Glutamatergic neuron (in vitro differentiated cells): ENCODE results near the gene NEGR1. TPM values are rescaled to one million over a fixed set of nuclear protein-coding genes. Genes with fewer than 3 reads are reported as not detected.
"Not testable (repeated sequence)": the region's sequence is repeated elsewhere in the genome, so short reads cannot be mapped to it uniquely, and the experiment has no call there.

Experiments used
- DNase-seq: peaks from one replicate; pipeline ENCODE4 v3.0.0; 2022
- H3K27ac Mint-ChIP-seq: one replicate; pipeline ENCODE4 v1.8.0; 2020; ENCODE audit warnings: mild to moderate bottlenecking, mixed read lengths, inconsistent platforms; ENCODE audit not compliant: unreplicated experiment
- H3K27me3 Mint-ChIP-seq: one replicate; pipeline ENCODE4 v1.8.0; 2020; ENCODE audit warnings: mild to moderate bottlenecking, moderate library complexity, mixed read lengths, inconsistent platforms; ENCODE audit not compliant: unreplicated experiment
- H3K36me3 Mint-ChIP-seq: one replicate; pipeline ENCODE4 v1.8.0; 2020; ENCODE audit warnings: mild to moderate bottlenecking, mixed read lengths, inconsistent platforms; ENCODE audit not compliant: unreplicated experiment
- H3K4me1 Mint-ChIP-seq: one replicate; pipeline ENCODE4 v1.8.0; 2020; ENCODE audit warnings: mild to moderate bottlenecking, low read depth, mixed read lengths, inconsistent platforms; ENCODE audit not compliant: unreplicated experiment
- H3K4me3 Mint-ChIP-seq: one replicate; pipeline ENCODE4 v1.8.0; 2020; ENCODE audit warnings: mild to moderate bottlenecking, mixed read lengths, inconsistent platforms; ENCODE audit not compliant: unreplicated experiment
- H3K9me3 Mint-ChIP-seq: one replicate; pipeline ENCODE4 v1.8.0; 2020; ENCODE audit warnings: mild to moderate bottlenecking, moderate library complexity, mixed read lengths, inconsistent platforms; ENCODE audit not compliant: unreplicated experiment
- CTCF ChIP-seq: fragments of 200-600 bp; sonication (generic); IDR thresholded peaks from one replicate; pipeline ENCODE4 v1.5.0; 2021; ENCODE audit not compliant: partially characterized antibody, unreplicated experiment
- total RNA-seq: library from RNA; stranded (reverse); fragmentation: NEBNext Ultra II Directional; extraction: Animal tissue kit (Norgen Biotek cat#: 25700); gene quantifications from one replicate; pipeline ENCODE4 v1.2.1, GENCODE V29; 2021; ENCODE audit not compliant: unreplicated experiment

The NEGR1 gene
- total RNA-seq, 1 donor from 2014 or later = 0.51 TPM

GRCh38 chr1:72241397-72241796 lies 40.9 kb downstream of the NEGR1 start:
- Mint-ChIP-seq H3K9me3 (no peaks in the 10 kb centered on the region), H3K36me3 (no peaks in the 10 kb centered on the region), H3K27me3 (peaks cover 1% of the 10 kb centered on the region), H3K4me1 (no peaks in the 10 kb centered on the region), H3K4me3 (no peak overlapping the region), H3K27ac (no peak overlapping the region)
- TF ChIP-seq CTCF = no peak
- DNase-seq = no peak

GRCh38 chr1:72235931-72236330 lies 46.4 kb downstream of the NEGR1 start:
- H3K27me3 Mint-ChIP-seq, H3K27ac Mint-ChIP-seq, H3K4me1 Mint-ChIP-seq, H3K9me3 Mint-ChIP-seq, H3K36me3 Mint-ChIP-seq, DNase-seq, H3K4me3 Mint-ChIP-seq: not testable (repeated sequence)

- Mint-ChIP-seq H3K36me3 (no peaks in the 10 kb centered on the region), H3K4me3 (no peak overlapping the region), H3K27ac (no peak overlapping the region), H3K9me3 (no peaks in the 10 kb centered on the region), H3K4me1 (no peaks in the 10 kb centered on the region), H3K27me3 (no peaks in the 10 kb centered on the region)
- DNase-seq = no peak
- TF ChIP-seq CTCF = no peak
Measured at GRCh38 chr1:72235062-72235461, 47.3 kb downstream of the NEGR1 start.

- Mint-ChIP-seq H3K9me3 (no peaks in the 10 kb centered on the region), H3K4me3 (no peak overlapping the region)
- DNase-seq = no peak
Measured at GRCh38 chr1:72230746-72231145, 51.6 kb downstream of the NEGR1 start.

GRCh38 chr1:72229893-72230292 lies 52.4 kb downstream of the NEGR1 start:
- Mint-ChIP-seq H3K27ac (no peak overlapping the region), H3K27me3 (no peaks in the 10 kb centered on the region), H3K36me3 (no peaks in the 10 kb centered on the region), H3K4me1 (no peaks in the 10 kb centered on the region), H3K4me3 (no peak overlapping the region), H3K9me3 (no peaks in the 10 kb centered on the region)
- DNase-seq = no peak
- TF ChIP-seq CTCF = no peak

More at GRCh38 chr1:72230746-72231145, 51.6 kb downstream of the NEGR1 start:
- no peak for TF ChIP-seq CTCF
- Mint-ChIP-seq H3K4me1 (no peaks in the 10 kb centered on the region), H3K36me3 (no peaks in the 10 kb centered on the region), H3K27me3 (no peaks in the 10 kb centered on the region), H3K27ac (no peak overlapping the region)

GRCh38 chr1:72227667-72228066 lies 54.7 kb downstream of the NEGR1 start:
- no peak for DNase-seq
- TF ChIP-seq CTCF = no peak
- no peak overlapping the region for H3K27ac Mint-ChIP-seq
- no peaks in the 10 kb centered on the region for H3K27me3 Mint-ChIP-seq
- H3K4me1 Mint-ChIP-seq = peaks cover 4% of the 10 kb centered on the region
- H3K36me3 Mint-ChIP-seq = no peaks in the 10 kb centered on the region
- no peak overlapping the region for H3K4me3 Mint-ChIP-seq
- no peaks in the 10 kb centered on the region for H3K9me3 Mint-ChIP-seq
